HCT116 (cell line): ENCODE measurements around the gene CASP9. TPM values are rescaled to one million over a fixed set of nuclear protein-coding genes. Genes with fewer than 3 reads are reported as not detected.

Source experiments
- ATAC-seq: fragments of 200-7000 bp; cut with Tn5 transposase; 2 replicates; pipeline ENCODE4 v1.9.1; 2020; ENCODE audit warnings: mild to moderate bottlenecking, moderate library complexity
- BruUV-seq: library from RNA; stranded (reverse); fragments of 400-500 nt; replicated peaks from 2 replicates; lab custom pipeline; 2021; lab: Mats Ljungman, UMichigan
- CTCF ChIA-PET: fragments of 300-600 bp; sonication (Branson Sonifier 250); formaldehyde crosslinking; loops from one replicate; lab custom pipeline; 2021; ENCODE audit warnings: antibody characterized with exemption; lab: Charles Lee
- POLR2A ChIA-PET: fragments of 300-600, 350-600 bp; sonication (Branson Sonifier 250); formaldehyde crosslinking; loops from one replicate; lab custom pipeline; 2021; ENCODE audit warnings: antibody characterized with exemption; lab: Charles Lee
- RAD21 ChIA-PET, 2 experiments: fragments of 300-600 bp; sonication (Branson Sonifier 250); formaldehyde crosslinking; loops; one replicate each; lab custom pipeline; 2023; ENCODE audit warnings: low total read pairs in 2 of 2; ENCODE audit not compliant: uncharacterized antibody in 2 of 2, unreplicated experiment in 2 of 2, low non-redundant PET in 1 of 2; lab: Charles Lee
- DNase-seq: peaks from one replicate; pipeline ENCODE4 v3.0.0-alpha.2; 2010; ENCODE audit warnings: low read depth, low spot score
- H2AFZ ChIP-seq: fragments of 200-600 bp; shearing (Covaris generic), sonication (generic); 2 replicates; pipeline ENCODE4 v1.6.1; 2017; ENCODE audit warnings: low read depth, mixed run types, mixed read lengths, antibody characterized with exemption, low read length; ENCODE audit not compliant: poor library complexity, severe bottlenecking
- H3K27ac ChIP-seq: 2 replicates; pipeline ENCODE4 v1.5.1; 2012; ENCODE audit warnings: low read depth, low read length
- H3K27me3 ChIP-seq: fragments of 200-600 bp; sonication (generic); 2 replicates; pipeline ENCODE4 v1.6.1; 2016; ENCODE audit warnings: mixed run types, low read length, mixed read lengths; ENCODE audit not compliant: insufficient read depth
- H3K36me3 ChIP-seq, 2 experiments: fragments of 200-500 bp in 1 of 2; fragments of 200-600 bp in 1 of 2; sonication (Bioruptor generic) in 1 of 2; sonication (generic) in 1 of 2; 2 replicates each; pipeline versions ENCODE4 v1.5.1 to v1.6.1; 2014 to 2016; ENCODE audit warnings: low read length in 2 of 2, inconsistent platforms in 1 of 2, mixed read lengths in 1 of 2, mixed run types in 1 of 2; ENCODE audit not compliant: insufficient read depth in 2 of 2, control insufficient read depth in 1 of 2
- H3K4me1 ChIP-seq, 2 experiments: fragments of 200-600 bp in 1 of 2; sonication (generic) in 1 of 2; 2 replicates each; pipeline versions ENCODE4 v1.5.1 to v1.6.1; 2012 to 2017; ENCODE audit warnings: low read length in 2 of 2, inconsistent platforms in 1 of 2, mild to moderate bottlenecking in 1 of 2, mixed read lengths in 1 of 2, mixed run types in 1 of 2, moderate library complexity in 1 of 2; ENCODE audit not compliant: insufficient read depth in 2 of 2, control insufficient read depth in 1 of 2
- H3K4me2 ChIP-seq: fragments of 200-600 bp; sonication (generic); 2 replicates; pipeline ENCODE4 v1.6.1; 2017; ENCODE audit warnings: mixed run types, low read length, mixed read lengths
- H3K4me3 ChIP-seq, 2 experiments: fragments of 200-600 bp in 1 of 2; sonication (generic) in 1 of 2; replicated peaks in 1 of 2; 2 replicates each; pipeline ENCODE4 v1.5.1; 2011 to 2016; ENCODE audit warnings: low read length in 2 of 2, control low read depth in 1 of 2, low read depth in 1 of 2, mild to moderate bottlenecking in 1 of 2, mixed read lengths in 1 of 2, mixed run types in 1 of 2
- H3K79me2 ChIP-seq: fragments of 200-600 bp; sonication (generic); 2 replicates; pipeline ENCODE4 v1.6.1; 2017; ENCODE audit warnings: mild to moderate bottlenecking, mixed run types, low read length, moderate library complexity, mixed read lengths; ENCODE audit not compliant: insufficient read depth
- H3K9ac ChIP-seq: fragments of 200-600 bp; sonication (generic); 2 replicates; pipeline ENCODE4 v1.6.1; 2016; ENCODE audit warnings: low read length, mixed read lengths
- H3K9me2 ChIP-seq: fragments of 200-600 bp; sonication (generic), shearing (Covaris generic); 2 replicates; pipeline ENCODE4 v1.6.1; 2017; ENCODE audit warnings: mixed run types, mild to moderate bottlenecking, moderate library complexity; ENCODE audit not compliant: insufficient read depth
- H3K9me3 ChIP-seq, 2 experiments: fragments of 200-500 bp in 1 of 2; fragments of 200-600 bp in 1 of 2; sonication (Bioruptor generic) in 1 of 2; sonication (generic) in 1 of 2; 2 replicates each; pipeline ENCODE4 v1.6.1; 2014 to 2017; ENCODE audit warnings: low read length in 2 of 2, mixed read lengths in 2 of 2, inconsistent platforms in 1 of 2, low read depth in 1 of 2, mild to moderate bottlenecking in 1 of 2, mixed run types in 1 of 2, moderate library complexity in 1 of 2; ENCODE audit not compliant: control insufficient read depth in 1 of 2, insufficient read depth in 1 of 2
- H4K20me1 ChIP-seq: fragments of 200-600 bp; sonication (generic), shearing (Covaris generic); 2 replicates; pipeline ENCODE4 v1.6.1; 2017; ENCODE audit warnings: mixed run types, mild to moderate bottlenecking, moderate library complexity; ENCODE audit not compliant: insufficient read depth
- CBX3 ChIP-seq: IDR thresholded peaks from 2 replicates; pipeline ENCODE4 v1.6.1; 2012; ENCODE audit warnings: low read depth
- CEBPB ChIP-seq: IDR thresholded peaks from 2 replicates; pipeline ENCODE4 v1.6.1; 2012; ENCODE audit warnings: low read depth
- EGR1 ChIP-seq: IDR thresholded peaks from 2 replicates; pipeline ENCODE4 v1.6.1; 2012; ENCODE audit warnings: low read depth
- EZH2 ChIP-seq: fragments of 200-600 bp; sonication (generic); IDR thresholded peaks from 2 replicates; pipeline ENCODE4 v1.6.1; 2017; ENCODE audit warnings: antibody characterized with exemption, mixed run types
- EZH2phosphoT487 ChIP-seq: fragments of 200-600 bp; IDR thresholded peaks from 2 replicates; pipeline ENCODE4 v1.6.1; 2018; ENCODE audit warnings: antibody characterized with exemption, borderline replicate concordance
- FOSL1 ChIP-seq: IDR thresholded peaks from 2 replicates; pipeline ENCODE4 v1.6.1; 2012; ENCODE audit warnings: low read depth
- JUND ChIP-seq: IDR thresholded peaks from 2 replicates; pipeline ENCODE4 v1.6.1; 2012
- POLR2A ChIP-seq: IDR thresholded peaks from 2 replicates; pipeline ENCODE4 v1.7.0; 2011; ENCODE audit warnings: borderline replicate concordance; ENCODE audit not compliant: insufficient read depth, insufficient read length; ENCODE audit errors: extremely low read depth
- POLR2AphosphoS5 ChIP-seq: IDR thresholded peaks from 2 replicates; pipeline ENCODE4 v1.6.1; 2011; ENCODE audit warnings: mild to moderate bottlenecking, low read depth, low read length, moderate library complexity
- SIN3A ChIP-seq: IDR thresholded peaks from 2 replicates; pipeline ENCODE4 v1.6.1; 2012; ENCODE audit warnings: low read depth
- SRF ChIP-seq: IDR thresholded peaks from 2 replicates; pipeline ENCODE4 v1.6.1; 2012; ENCODE audit warnings: low read depth
- TCF7L2 ChIP-seq: IDR thresholded peaks from 2 replicates; pipeline ENCODE4 v1.7.0; 2011; ENCODE audit warnings: borderline replicate concordance, inconsistent platforms; ENCODE audit not compliant: insufficient read depth, insufficient read length; ENCODE audit errors: extremely low read depth
- YY1 ChIP-seq: IDR thresholded peaks from 2 replicates; pipeline ENCODE4 v1.6.1; 2011; ENCODE audit warnings: low read length, low read depth, moderate library complexity, mild to moderate bottlenecking; ENCODE audit not compliant: insufficient replicate concordance; ENCODE audit errors: extremely low read depth
- ZFX ChIP-seq: fragments of 450-650 bp; IDR thresholded peaks from 2 replicates; pipeline ENCODE4 v1.6.1; 2017
- ZNF274 ChIP-seq: fragments of 200-500 bp; sonication (Bioruptor generic); IDR thresholded peaks from 2 replicates; pipeline ENCODE4 v1.6.1; 2014; ENCODE audit warnings: mild to moderate bottlenecking, low read depth, low read length, inconsistent platforms
- intact Hi-C: fragments of 100-400 bp; cut with micrococcal nuclease; formaldehyde crosslinking; loops from 2 replicates; pipeline ENCODE4 v1.10.0; 2022
- total RNA-seq: library from RNA; stranded (reverse); gene quantifications from one replicate; pipeline ENCODE4 v1.2.1, GENCODE V29; 2021; ENCODE audit not compliant: unreplicated experiment
- TF ChIP-seq, protein P1 (sequence below): IDR thresholded peaks from 2 replicates; pipeline ENCODE4 v1.6.1; 2012; ENCODE audit warnings: low read depth
- TF ChIP-seq, protein P2 (sequence below): IDR thresholded peaks from 2 replicates; pipeline ENCODE4 v1.6.1; 2012
- TF ChIP-seq, protein P3 (sequence below): IDR thresholded peaks from 2 replicates; pipeline ENCODE4 v1.6.1; 2011; ENCODE audit warnings: mild to moderate bottlenecking, low read length, moderate library complexity; ENCODE audit not compliant: insufficient replicate concordance; ENCODE audit errors: extremely low read depth

The CASP9 gene
- total RNA-seq, 1 experiment from 2014 or later = 10.6 TPM

DNA sequence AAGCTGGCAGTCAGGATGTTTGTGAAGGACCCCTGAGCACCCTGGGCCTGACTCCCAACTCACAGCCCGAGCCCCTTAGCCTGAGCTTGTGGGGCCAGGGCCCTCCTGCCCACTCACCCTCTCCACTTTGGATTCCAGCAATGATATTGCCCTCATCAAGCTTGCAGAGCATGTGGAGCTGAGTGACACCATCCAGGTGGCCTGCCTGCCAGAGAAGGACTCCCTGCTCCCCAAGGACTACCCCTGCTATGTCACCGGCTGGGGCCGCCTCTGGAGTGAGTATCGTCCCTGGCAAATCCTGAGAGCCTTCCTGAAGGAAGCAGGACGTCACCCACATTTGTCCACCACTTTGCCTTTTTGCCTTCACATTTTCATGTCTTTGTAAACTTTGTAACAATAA, 80.7 kb downstream of the CASP9 start:
- ChIA-PET RAD21 (no interaction called here), CTCF (interaction anchor here (1.7 kb wide), 1 partner anchor 120 kb away, joined by 3 read pairs; no protein-coding TSS in a partner anchor), POLR2A (no interaction called here)
- Histone ChIP-seq H3K36me3 (no peaks in the 10 kb centered on the region), H3K9ac (no peak overlapping the region), H3K79me2 (no peaks in the 10 kb centered on the region), H3K4me1 (no peaks in the 10 kb centered on the region), H3K9me3 (no peaks in the 10 kb centered on the region), H3K4me2 (no peak overlapping the region), H3K4me3 (no peak overlapping the region), H3K27ac (no peak overlapping the region), H3K27me3 (no peaks in the 10 kb centered on the region), H3K9me2 (no peaks in the 10 kb centered on the region), H2AFZ (no peak overlapping the region), H4K20me1 (no peaks in the 10 kb centered on the region)
- TF ChIP-seq POLR2A (no peak), EGR1 (no peak), FOSL1 (no peak), ZNF274 (no peak), TCF7L2 (no peak), CEBPB (no peak), POLR2AphosphoS5 (no peak), SRF (no peak)
- no TSS peak for BruUV-seq
- intact Hi-C loops = no loop called here
- DNase-seq = no peak
- no peak for ATAC-seq

DNA sequence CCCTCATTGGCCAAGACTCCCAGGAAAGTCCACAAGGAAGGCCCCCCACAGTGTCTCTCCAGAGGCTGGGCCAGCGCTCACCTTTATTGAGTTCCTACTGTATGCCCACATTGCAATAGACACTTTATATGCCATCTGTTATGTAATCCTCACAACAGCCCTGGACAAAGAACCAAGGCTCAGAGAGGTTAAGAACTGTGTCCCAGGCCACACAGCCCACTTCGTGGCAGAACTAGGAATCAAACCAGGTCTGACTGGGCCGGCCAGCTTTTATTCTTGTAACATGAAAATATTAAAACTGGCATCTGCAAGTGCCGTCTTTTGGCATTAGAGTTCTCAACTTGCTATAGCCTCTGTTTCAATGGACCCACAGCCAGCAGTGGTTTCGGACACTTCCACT, 81.3 kb downstream of the CASP9 start:
- Histone ChIP-seq H3K4me3 (no peak overlapping the region), H3K9me2 (no peaks in the 10 kb centered on the region), H3K79me2 (no peaks in the 10 kb centered on the region), H3K27ac (no peak overlapping the region), H3K4me2 (no peak overlapping the region), H3K27me3 (no peaks in the 10 kb centered on the region), H4K20me1 (no peaks in the 10 kb centered on the region), H3K4me1 (no peaks in the 10 kb centered on the region), H2AFZ (no peak overlapping the region), H3K9ac (no peak overlapping the region), H3K36me3 (no peaks in the 10 kb centered on the region), H3K9me3 (no peaks in the 10 kb centered on the region)
- CTCF ChIA-PET = interaction anchor here (1.7 kb wide), 1 partner anchor 120 kb away, joined by 3 read pairs; no protein-coding TSS in a partner anchor
- RAD21 ChIA-PET = no interaction called here
- no peak for ATAC-seq
- no TSS peak for BruUV-seq
- intact Hi-C loops = no loop called here
- DNase-seq = no peak
- POLR2A ChIA-PET = interaction anchor here (0.5 kb wide), 1 partner anchor 202 kb away, joined by 3 read pairs; no protein-coding TSS in a partner anchor
- no peak for TF ChIP-seq ZFX
- TF ChIP-seq EZH2 = no peak
- TF ChIP-seq, protein P1, sequence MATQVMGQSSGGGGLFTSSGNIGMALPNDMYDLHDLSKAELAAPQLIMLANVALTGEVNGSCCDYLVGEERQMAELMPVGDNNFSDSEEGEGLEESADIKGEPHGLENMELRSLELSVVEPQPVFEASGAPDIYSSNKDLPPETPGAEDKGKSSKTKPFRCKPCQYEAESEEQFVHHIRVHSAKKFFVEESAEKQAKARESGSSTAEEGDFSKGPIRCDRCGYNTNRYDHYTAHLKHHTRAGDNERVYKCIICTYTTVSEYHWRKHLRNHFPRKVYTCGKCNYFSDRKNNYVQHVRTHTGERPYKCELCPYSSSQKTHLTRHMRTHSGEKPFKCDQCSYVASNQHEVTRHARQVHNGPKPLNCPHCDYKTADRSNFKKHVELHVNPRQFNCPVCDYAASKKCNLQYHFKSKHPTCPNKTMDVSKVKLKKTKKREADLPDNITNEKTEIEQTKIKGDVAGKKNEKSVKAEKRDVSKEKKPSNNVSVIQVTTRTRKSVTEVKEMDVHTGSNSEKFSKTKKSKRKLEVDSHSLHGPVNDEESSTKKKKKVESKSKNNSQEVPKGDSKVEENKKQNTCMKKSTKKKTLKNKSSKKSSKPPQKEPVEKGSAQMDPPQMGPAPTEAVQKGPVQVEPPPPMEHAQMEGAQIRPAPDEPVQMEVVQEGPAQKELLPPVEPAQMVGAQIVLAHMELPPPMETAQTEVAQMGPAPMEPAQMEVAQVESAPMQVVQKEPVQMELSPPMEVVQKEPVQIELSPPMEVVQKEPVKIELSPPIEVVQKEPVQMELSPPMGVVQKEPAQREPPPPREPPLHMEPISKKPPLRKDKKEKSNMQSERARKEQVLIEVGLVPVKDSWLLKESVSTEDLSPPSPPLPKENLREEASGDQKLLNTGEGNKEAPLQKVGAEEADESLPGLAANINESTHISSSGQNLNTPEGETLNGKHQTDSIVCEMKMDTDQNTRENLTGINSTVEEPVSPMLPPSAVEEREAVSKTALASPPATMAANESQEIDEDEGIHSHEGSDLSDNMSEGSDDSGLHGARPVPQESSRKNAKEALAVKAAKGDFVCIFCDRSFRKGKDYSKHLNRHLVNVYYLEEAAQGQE = no peak
- no peak for TF ChIP-seq YY1
- TF ChIP-seq POLR2AphosphoS5 = no peak
- TF ChIP-seq, protein P2, sequence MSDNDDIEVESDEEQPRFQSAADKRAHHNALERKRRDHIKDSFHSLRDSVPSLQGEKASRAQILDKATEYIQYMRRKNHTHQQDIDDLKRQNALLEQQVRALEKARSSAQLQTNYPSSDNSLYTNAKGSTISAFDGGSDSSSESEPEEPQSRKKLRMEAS = no peak
- no peak for TF ChIP-seq SIN3A
- no peak for TF ChIP-seq EZH2phosphoT487
- TF ChIP-seq, protein P3, sequence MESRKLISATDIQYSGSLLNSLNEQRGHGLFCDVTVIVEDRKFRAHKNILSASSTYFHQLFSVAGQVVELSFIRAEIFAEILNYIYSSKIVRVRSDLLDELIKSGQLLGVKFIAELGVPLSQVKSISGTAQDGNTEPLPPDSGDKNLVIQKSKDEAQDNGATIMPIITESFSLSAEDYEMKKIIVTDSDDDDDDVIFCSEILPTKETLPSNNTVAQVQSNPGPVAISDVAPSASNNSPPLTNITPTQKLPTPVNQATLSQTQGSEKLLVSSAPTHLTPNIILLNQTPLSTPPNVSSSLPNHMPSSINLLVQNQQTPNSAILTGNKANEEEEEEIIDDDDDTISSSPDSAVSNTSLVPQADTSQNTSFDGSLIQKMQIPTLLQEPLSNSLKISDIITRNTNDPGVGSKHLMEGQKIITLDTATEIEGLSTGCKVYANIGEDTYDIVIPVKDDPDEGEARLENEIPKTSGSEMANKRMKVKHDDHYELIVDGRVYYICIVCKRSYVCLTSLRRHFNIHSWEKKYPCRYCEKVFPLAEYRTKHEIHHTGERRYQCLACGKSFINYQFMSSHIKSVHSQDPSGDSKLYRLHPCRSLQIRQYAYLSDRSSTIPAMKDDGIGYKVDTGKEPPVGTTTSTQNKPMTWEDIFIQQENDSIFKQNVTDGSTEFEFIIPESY = no peak
- no peak for TF ChIP-seq CBX3
- no peak for TF ChIP-seq JUND
